SU-DHL-6 (cell line): ENCODE data around the gene CBFA2T2.

Source experiments
- EZH2phosphoT487 ChIP-seq: fragments of 200-600 bp; sonication (generic), shearing (Covaris generic); conservative IDR thresholded peaks from 2 replicates; pipeline ENCODE4 v1.6.1; 2018; ENCODE audit warnings: mild to moderate bottlenecking, antibody characterized with exemption, low read length, moderate library complexity, mixed read lengths
- TF ChIP-seq, protein P1 (sequence below): fragments of 200-600 bp; sonication (generic); IDR thresholded peaks from one replicate; pipeline ENCODE4 v1.5.1; 2017; ENCODE audit warnings: antibody characterized with exemption, mild to moderate bottlenecking, low read length, moderate library complexity; ENCODE audit not compliant: insufficient read depth, poor library complexity, severe bottlenecking

DNA sequence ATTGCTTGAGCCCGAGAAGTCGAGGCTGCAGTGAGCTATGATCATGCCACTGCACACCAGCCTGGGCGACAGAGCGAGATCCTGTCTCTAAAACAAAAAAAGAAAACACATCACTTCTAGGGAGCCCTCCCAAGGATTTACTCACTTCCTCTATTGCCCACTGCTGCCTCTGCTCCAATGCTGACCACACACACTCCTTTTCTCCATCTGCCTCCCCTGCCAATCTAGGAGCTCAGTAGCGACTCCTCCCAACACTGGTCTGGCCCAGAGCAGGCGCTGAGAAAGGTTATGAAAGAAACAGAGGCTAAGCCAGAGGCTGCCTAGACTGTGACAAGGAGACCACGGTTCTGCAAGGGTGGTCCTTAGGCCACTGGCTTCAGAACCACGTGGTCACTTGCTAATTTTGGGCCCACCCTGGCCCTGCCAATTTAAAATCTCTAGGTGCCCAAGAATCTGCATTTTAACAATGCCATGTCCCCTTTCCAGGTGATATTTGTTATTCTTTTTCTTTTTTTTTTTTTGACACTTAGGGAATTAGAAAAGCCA, 197.5 kb downstream of the CBFA2T2 start:
- TF ChIP-seq, protein P1, sequence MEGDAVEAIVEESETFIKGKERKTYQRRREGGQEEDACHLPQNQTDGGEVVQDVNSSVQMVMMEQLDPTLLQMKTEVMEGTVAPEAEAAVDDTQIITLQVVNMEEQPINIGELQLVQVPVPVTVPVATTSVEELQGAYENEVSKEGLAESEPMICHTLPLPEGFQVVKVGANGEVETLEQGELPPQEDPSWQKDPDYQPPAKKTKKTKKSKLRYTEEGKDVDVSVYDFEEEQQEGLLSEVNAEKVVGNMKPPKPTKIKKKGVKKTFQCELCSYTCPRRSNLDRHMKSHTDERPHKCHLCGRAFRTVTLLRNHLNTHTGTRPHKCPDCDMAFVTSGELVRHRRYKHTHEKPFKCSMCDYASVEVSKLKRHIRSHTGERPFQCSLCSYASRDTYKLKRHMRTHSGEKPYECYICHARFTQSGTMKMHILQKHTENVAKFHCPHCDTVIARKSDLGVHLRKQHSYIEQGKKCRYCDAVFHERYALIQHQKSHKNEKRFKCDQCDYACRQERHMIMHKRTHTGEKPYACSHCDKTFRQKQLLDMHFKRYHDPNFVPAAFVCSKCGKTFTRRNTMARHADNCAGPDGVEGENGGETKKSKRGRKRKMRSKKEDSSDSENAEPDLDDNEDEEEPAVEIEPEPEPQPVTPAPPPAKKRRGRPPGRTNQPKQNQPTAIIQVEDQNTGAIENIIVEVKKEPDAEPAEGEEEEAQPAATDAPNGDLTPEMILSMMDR, result no peak
- no peak for TF ChIP-seq EZH2phosphoT487
